ENCODE results near the gene LRRC25.
A peak's percentile ranks its signal among the peaks of the same experiment; 100 is the strongest.

The LRRC25 gene

DNA sequence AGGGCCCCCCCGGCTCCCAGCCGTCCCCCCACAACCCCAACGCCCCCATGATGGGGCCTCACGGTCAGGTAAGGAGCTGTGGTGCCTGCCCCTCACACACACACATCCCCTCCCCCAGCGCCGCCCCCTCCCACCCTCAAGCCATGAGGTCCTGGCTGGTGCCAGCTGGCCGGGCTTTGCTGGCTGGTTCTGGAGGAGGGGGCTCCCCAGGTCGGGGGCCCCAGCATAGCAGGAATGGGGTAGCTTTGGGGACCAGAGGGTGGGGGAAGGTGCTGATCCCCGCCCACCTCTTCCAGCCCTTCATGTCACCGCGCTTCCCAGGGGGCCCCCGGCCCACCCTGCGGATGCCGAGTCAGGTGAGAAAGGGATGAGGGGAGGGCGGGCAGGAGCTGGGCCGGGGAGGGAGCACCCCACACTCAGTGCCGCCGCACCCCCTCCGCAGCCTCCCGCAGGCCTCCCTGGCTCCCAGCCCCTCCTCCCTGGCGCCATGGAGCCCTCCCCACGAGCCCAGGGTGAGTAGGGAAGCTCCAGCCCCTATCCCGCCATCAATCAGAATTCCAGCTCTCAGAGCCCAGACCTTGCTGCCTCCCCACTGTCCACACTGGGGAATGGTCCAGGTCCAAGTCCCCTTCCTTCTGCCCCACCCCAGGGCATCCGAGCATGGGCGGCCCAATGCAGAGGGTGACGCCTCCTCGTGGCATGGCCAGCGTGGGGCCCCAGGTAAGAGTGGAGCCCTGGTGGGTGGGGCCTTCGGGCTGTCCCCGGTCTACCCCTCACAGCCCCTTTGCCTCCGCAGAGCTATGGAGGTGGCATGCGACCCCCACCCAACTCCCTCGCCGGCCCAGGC is 34.2 kb upstream of the LRRC25 start:
- Mint-ChIP-seq H3K27ac (no peak overlapping the region), H3K4me1 (peaks cover 20 to 56% of the 10 kb centered on the region in 2 donors), H3K36me3 (peaks cover 3% of the 10 kb centered on the region in 2 donors), H3K9me3 (no peaks in the 10 kb centered on the region), H3K4me3 (peak overlapping the region; percentile 48 to 51), H3K27me3 (no peaks in the 10 kb centered on the region)
- DNase-seq (no peak), ATAC-seq (replicated peaks) (no peak)

DNA sequence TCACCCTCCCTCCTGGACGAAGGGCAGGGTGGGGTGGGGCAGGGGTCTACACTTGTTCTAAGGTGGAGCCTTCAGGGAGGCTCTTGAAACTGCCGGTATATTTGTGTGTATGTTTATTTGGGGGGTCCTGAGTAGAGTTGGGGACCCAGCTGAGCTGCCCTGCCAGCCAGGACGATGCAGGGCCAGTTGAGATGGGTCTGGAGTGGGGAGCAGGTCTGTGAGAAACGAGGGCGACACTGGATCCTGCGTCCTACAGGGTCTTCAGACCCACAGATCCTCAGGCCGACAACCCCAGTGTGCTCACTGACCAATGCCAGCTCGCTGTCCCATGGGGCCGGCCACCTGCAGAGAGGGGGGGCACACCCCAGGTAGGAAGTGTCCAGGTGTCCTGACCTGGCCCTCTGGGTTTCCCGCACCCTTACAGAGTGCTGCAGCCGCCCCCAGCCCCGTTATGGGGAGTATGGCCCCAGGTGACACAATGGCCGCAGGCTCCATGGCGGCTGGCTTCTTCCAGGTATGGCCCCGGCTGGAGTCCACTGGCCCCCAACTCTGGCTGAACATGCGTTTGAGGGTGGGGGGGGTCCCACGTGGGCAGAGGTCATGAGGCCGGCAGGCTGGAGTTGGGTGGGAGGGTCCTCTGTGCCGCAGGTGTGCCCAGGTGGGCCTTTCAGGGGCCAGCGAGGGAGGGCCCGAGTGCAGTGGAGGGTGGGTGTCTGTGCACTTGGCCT is 33.2 kb upstream of the LRRC25 start:
- ATAC-seq (replicated peaks), result no peak
- Mint-ChIP-seq H3K4me1 (peaks cover 21 to 56% of the 10 kb centered on the region in 2 donors), H3K27ac (no peak overlapping the region), H3K36me3 (peaks cover 0 to 3% of the 10 kb centered on the region in 2 donors), H3K27me3 (no peaks in the 10 kb centered on the region), H3K9me3 (no peaks in the 10 kb centered on the region), H3K4me3 (peak overlapping the region; percentile 5 to 39)
- no peak for DNase-seq

DNA sequence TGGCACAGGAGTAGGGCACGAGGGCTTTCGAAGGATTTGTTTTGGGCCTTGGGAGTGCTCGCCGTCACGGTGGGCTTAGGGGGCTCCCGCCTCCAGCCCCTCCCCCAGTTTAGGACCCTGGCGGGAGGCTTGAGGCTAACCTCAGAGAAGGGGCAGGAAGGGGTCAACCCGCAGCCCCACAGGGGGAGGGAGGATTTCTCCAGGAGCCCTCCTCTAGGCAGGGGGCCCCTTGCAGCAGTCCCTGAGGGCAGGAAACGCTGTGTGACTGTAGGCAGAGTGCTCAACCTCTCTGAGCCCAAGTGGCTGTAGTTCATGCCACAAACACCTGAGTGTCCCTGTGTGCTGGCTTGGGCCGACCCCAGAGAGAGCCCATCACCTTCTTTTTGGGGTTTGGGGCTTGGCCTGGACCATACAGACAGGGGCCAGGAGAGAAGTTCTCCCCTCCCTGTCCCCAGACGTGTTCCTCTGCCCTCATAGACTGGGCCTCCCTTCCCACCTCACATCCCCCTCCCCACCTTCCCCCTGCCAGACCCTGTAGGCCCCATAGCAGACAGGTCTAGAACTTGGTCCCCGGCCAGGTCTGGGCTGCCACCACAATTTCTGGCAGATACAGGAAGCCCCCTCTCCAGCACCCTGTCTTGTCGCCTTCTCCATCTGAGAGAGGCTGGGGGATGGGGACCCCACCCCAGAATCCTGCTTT is 32.4 kb upstream of the LRRC25 start:
- DNase-seq (no peak), ATAC-seq (replicated peaks) (no peak)
- H3K4me3 Mint-ChIP-seq, result peak overlapping the region; percentile 50 to 81
- no peaks in the 10 kb centered on the region for H3K9me3 Mint-ChIP-seq
- H3K4me1 Mint-ChIP-seq, result peaks cover 21 to 54% of the 10 kb centered on the region in 2 donors
- H3K36me3 Mint-ChIP-seq, result peaks cover 0 to 2% of the 10 kb centered on the region in 2 donors
- H3K27me3 Mint-ChIP-seq, result no peaks in the 10 kb centered on the region
- peak overlapping the region; percentile 65 for H3K27ac Mint-ChIP-seq

DNA sequence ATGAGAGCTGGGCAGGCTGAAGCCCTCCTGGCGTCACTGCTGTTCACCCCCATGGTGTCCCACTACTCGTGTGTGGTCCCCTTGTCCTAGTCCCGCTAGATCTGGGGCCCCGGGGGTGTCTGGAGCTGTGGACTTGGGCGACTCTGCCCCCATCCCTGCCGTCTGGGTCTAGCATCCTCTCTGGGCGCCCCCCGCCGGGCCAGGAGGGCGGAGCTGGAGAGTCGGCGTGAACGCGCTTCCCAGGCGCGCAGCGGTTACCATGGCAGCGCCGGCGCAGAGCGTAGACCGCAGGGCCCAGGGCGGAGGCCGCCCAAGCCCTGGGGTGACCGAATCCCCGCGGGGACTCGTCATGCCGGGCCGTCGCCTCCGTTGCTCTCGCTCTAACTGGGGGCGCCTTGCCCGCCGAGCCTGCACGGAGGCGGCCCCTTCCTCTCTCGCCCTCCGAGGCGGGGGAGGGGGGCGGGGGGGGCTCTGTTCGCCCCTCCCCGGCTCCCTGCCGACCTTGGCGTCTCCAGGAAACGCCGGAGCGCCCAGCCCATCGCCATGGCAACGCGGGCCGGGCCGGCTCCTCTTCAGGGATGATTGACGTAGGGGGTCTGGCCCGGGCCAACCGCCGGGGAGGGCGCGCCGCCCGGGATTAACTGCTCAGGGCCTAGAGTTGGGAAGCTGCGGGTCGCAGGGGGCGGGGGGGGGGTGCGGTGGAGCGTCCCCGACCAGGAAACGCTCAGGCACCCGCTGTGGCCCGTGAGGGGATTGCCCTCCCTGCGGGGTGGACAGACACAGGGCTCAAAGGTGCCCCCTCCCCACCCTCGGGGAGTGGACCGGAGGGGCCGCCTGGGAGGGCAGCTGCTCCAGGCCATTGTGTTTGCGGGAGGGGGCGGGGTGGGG is 31.6 kb upstream of the LRRC25 start:
- Mint-ChIP-seq H3K4me1 (peaks cover 25 to 46% of the 10 kb centered on the region in 2 donors), H3K4me3 (peak overlapping the region; percentile 50 to 81), H3K9me3 (no peaks in the 10 kb centered on the region), H3K27ac (peak overlapping the region; percentile 76), H3K36me3 (peaks cover 0 to 2% of the 10 kb centered on the region in 2 donors), H3K27me3 (no peaks in the 10 kb centered on the region)
- peak; percentile 80 to 85 for ATAC-seq (replicated peaks)
- DNase-seq, result peak; percentile 77

DNA sequence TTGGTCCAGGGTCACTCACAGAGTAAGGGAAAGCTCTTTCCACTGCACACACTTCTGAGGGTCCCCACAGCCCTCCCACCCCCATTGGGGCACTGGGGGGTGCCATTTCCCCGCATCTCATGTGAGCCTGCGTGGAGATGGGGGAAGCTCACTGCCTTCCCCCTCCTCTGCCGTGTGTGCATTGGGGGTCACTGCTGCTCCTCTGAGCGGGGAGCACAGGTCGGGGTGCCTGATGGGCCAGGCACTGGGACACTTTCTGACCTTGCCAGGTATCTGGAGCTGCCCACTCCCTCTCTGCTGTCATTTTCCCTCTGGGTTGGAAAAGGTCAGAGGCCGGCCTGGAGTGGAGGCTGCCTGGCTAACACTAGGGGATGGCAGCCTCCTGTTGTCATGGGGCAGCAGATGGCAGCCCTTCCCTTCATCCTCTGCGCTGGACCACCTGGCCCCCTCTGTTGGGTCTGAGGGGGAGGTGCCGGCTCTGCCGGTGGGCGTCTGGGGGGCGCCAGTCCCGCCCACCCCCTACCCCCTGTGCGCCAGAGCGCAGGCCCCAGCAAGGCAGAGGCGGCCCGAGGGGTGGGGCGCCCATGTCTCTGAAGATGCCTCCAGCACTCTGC is 30.9 kb upstream of the LRRC25 start:
- H3K4me1 Mint-ChIP-seq, result peaks cover 26 to 45% of the 10 kb centered on the region in 2 donors
- H3K27ac Mint-ChIP-seq, result no peak overlapping the region

DNA sequence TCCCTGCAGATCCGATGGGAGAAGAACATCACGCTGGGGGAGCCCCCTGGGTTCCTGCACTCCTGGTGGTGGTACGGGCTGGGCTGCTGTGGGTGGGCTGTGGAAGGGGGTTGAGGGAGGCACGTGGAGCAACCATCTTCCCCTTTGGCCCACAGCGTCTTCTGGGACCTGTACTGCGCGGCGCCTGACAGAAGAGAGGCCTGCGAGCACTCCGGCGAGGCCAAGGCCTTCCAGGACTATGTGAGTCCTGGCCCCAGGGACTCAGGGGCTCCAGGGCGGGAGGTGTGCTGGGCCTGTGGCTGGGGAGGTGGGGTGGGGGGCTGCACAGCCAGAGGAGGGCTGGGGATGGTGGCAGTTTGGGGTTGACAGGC is 30.3 kb upstream of the LRRC25 start:
- Mint-ChIP-seq H3K27ac (no peak overlapping the region), H3K36me3 (peaks cover 0 to 2% of the 10 kb centered on the region in 2 donors), H3K9me3 (no peaks in the 10 kb centered on the region), H3K4me3 (no peak overlapping the region), H3K27me3 (no peaks in the 10 kb centered on the region), H3K4me1 (peaks cover 28 to 47% of the 10 kb centered on the region in 2 donors)
- ATAC-seq (replicated peaks), result no peak
- no peak for DNase-seq

More for the DNA sequence above, 30.9 kb upstream of the LRRC25 start:
- Mint-ChIP-seq H3K9me3 (no peaks in the 10 kb centered on the region), H3K36me3 (peaks cover 0 to 2% of the 10 kb centered on the region in 2 donors), H3K4me3 (peak overlapping the region in 1 of 2 donors; percentile 62), H3K27me3 (no peaks in the 10 kb centered on the region)
- ATAC-seq (replicated peaks) (peak in 1 of 2 donors; percentile 3), DNase-seq (no peak)

DNA sequence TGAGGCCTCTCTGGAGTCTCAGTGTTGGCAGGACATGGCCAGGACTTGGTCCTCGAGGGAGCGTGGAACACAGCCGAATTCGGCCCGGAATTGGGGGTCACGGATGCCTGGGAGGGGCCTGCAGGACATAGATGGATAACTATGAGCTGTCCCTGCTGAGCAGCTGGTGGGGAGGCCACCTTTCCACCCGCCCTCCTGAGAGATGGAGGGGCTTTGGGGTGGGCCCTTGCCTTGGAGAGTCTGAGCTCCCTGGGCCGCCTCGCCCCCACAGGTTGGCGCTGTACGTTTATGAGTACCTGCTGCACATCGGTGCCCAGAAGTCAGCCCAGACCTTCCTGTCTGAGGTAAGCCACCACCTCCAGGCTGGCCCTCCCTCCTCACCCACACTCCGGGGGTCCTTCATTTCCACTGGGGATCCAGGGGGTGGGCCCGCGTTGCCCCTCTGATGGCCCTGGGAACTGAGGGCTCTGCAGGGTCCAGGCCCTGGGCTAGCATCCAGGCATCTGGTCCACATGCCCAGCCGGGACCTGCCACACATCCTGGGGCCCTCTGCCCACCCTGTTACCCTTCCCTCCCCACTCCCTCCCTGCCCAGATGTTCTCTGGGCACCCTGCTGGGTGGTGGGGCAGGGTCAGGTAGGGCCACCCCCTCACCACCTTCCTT is 29.8 kb upstream of the LRRC25 start:
- H3K36me3 Mint-ChIP-seq, result peaks cover 0 to 2% of the 10 kb centered on the region in 2 donors
- no peaks in the 10 kb centered on the region for H3K9me3 Mint-ChIP-seq
- H3K27me3 Mint-ChIP-seq, result no peaks in the 10 kb centered on the region
- DNase-seq (no peak), ATAC-seq (replicated peaks) (no peak)
- no peak overlapping the region for H3K27ac Mint-ChIP-seq
- H3K4me1 Mint-ChIP-seq, result peaks cover 29 to 48% of the 10 kb centered on the region in 2 donors
- H3K4me3 Mint-ChIP-seq, result no peak overlapping the region

DNA sequence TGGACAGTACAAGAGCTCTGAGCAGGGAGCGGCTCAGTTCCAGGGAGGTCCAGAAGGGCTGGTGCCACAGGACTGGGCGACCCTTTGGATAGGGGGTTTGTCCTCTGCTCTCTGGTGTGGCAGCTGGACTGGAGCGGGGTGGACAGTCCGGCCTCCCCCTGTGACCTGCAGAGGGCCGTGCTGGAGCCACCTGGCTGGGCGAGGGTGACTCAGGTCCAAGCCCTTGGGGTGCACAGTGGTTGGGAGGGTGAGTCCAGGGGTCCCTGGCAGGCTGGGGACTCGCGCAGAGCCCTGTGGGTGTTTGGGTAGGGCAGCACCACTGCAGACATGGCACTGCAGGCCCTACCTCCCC is 29.0 kb upstream of the LRRC25 start:
- DNase-seq, result no peak
- no peak for ATAC-seq (replicated peaks)
- Mint-ChIP-seq H3K4me3 (no peak overlapping the region), H3K9me3 (no peaks in the 10 kb centered on the region), H3K4me1 (peaks cover 33 to 56% of the 10 kb centered on the region in 2 donors), H3K27ac (no peak overlapping the region), H3K27me3 (no peaks in the 10 kb centered on the region), H3K36me3 (no peaks in the 10 kb centered on the region)

DNA sequence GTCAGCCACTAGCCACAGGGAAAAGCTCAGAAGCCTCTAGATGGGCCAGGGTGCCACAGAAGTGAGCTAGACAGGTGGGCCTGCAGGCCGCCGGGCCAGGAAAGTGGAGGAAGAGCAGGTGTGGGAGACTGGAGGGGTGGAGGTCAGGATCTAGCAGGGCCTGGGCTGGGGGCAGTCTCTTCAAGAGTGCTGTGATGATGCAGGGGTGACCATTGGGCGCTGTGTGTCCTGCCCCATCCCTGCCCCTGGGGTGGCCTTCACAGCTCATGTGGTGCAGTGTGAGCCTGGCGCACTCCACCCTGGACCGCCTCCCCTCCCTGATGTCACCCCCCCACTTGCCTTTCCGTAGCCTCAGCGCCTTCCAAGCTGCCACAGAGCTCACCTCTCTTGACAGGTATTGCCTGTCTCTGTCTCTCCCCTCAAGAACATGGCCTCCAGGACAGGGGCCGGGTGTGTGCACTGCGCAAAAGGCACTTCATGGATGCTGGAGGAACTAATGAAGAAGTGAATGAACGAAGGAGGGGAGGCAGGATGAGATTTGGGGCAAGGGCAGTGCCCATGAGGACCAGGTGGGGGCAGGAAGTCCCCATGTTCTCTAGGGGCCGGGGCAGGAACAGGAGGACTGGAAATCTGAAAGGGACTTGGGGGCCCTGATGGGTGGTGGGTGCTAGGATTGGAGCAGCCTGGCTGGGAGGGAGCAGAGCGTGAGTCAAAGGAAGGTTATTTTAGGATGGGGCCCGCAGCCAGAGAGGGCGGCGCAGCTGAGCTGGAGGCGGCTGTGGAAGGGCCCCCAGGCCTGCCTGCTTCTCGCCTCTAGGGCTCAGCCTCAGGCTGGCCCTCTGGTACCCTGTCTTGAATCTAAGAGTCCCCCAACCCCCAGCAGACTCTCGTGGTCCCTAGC is 28.3 kb upstream of the LRRC25 start:
- ATAC-seq (replicated peaks) (no peak), DNase-seq (no peak)
- peaks cover 34 to 63% of the 10 kb centered on the region in 2 donors for H3K4me1 Mint-ChIP-seq
- H3K4me3 Mint-ChIP-seq, result no peak overlapping the region
- no peaks in the 10 kb centered on the region for H3K36me3 Mint-ChIP-seq
- H3K9me3 Mint-ChIP-seq, result no peaks in the 10 kb centered on the region
- no peak overlapping the region for H3K27ac Mint-ChIP-seq
- no peaks in the 10 kb centered on the region for H3K27me3 Mint-ChIP-seq

DNA sequence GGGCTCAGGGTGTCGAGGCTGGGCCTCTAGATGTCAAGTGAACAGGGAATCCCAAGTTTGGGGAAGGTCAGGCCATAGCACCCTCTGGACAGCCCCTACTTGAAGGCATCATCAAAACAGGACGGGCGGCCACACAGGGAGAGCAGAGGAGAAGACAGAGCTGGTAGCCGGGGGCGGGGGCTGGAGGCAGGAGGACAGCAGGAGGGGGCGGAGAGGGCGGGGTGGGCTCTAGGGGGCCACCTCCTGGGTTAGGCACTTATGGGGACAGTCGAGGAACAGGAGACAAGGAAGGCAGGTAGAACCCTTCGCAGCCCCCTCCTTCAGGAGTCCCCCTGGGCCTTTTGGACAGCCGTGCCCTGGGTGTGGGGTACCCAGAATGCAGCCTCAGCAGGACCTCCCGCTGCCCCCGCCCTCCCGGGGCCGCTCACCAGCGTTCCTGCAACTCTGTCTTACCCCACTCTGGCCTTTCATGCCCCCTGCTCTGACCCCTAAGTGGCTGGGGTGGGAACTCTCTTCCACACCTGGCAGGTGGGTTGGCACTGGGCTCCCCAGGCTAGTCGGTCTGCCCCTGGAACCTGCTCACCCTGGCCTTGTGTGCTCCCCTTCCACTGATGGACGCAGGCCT is 27.6 kb upstream of the LRRC25 start:
- H3K36me3 Mint-ChIP-seq, result no peaks in the 10 kb centered on the region
- H3K27me3 Mint-ChIP-seq, result peaks cover 0 to 5% of the 10 kb centered on the region in 2 donors
- DNase-seq (no peak), ATAC-seq (replicated peaks) (no peak)
- no peak overlapping the region for H3K4me3 Mint-ChIP-seq
- peaks cover 34 to 63% of the 10 kb centered on the region in 2 donors for H3K4me1 Mint-ChIP-seq
- peak overlapping the region; percentile 32 for H3K27ac Mint-ChIP-seq
- no peaks in the 10 kb centered on the region for H3K9me3 Mint-ChIP-seq

DNA sequence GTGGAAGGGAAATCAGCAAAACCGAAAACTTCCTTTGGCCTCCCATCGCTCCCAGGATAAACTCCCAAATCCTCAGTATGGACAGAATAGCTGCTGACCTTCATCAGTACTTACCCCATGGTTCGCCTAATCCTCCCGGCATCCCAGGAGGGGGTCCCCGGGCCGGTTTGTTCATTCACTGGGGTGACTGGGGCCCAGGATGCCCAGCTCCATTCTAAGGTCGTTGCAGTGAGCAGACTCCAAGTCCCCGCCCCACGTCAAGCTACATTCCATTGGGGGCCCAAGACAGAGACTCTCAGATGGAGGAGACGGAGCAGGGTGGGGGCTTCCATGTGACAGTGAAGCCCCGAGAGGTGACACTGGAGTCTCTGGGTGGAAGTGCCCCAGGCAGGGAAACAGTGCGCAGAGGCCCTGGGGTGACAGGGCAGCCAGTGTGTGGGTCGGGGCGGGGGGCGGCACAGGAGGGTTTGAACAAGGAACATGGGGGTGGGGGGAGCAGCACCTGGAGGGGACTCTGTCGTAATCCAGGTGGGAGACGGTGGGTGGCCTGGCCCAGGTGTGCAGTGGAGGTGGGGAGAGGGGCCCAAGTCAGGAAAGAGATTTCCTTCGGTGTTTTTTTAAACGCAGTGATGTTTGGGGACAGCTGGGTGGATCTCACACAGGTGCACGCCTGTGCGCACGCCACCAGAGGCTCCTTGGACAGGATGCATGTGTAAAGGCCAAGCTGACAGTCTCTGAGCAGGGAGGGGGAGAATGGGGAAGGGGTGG is 26.9 kb upstream of the LRRC25 start:
- peaks cover 0 to 6% of the 10 kb centered on the region in 2 donors for H3K27me3 Mint-ChIP-seq
- H3K4me1 Mint-ChIP-seq, result peaks cover 34 to 60% of the 10 kb centered on the region in 2 donors
- H3K4me3 Mint-ChIP-seq, result no peak overlapping the region
- DNase-seq (no peak), ATAC-seq (replicated peaks) (no peak)
- H3K27ac Mint-ChIP-seq, result no peak overlapping the region
- H3K9me3 Mint-ChIP-seq, result no peaks in the 10 kb centered on the region
- no peaks in the 10 kb centered on the region for H3K36me3 Mint-ChIP-seq

All from stimulated activated naive B cell treated with anti-CD40 and anti-IgM and Interleukin-4, amounts not matched to agents 10 μg/mL and 1 μg/mL and 100 μg/mL, for 72 hours (primary cell).